Dedifferentiated amniotic fluid mesenchymal stem cell (primary cell): ENCODE results near the gene CMSS1.

Experiments used
- DNase-seq: peaks from one replicate; pipeline ENCODE4 v3.0.0-alpha.2; 2016; ENCODE audit errors: extremely low spot score

CMSS1 gene

GRCh38 chr3:100105501-100105900 lies 287.8 kb downstream of the CMSS1 start:
- DNase-seq = no peak

- no peak for DNase-seq
Observed at GRCh38 chr3:100106094-100106493, 288.4 kb downstream of the CMSS1 start.

GRCh38 chr3:100106531-100107141 lies 289.0 kb downstream of the CMSS1 start:
- DNase-seq = no peak

- DNase-seq = no peak
Observed at GRCh38 chr3:100107221-100107814, 289.7 kb downstream of the CMSS1 start.

- DNase-seq = no peak
Observed at GRCh38 chr3:100108464-100109079, 290.9 kb downstream of the CMSS1 start.

GRCh38 chr3:100110162-100110561 lies 292.5 kb downstream of the CMSS1 start:
- DNase-seq = no peak

GRCh38 chr3:100111728-100112127 lies 294.1 kb downstream of the CMSS1 start:
- no peak for DNase-seq

- no peak for DNase-seq
Observed at GRCh38 chr3:100113723-100114412, 296.2 kb downstream of the CMSS1 start.

- no peak for DNase-seq
Observed at GRCh38 chr3:100114413-100115030, 296.9 kb downstream of the CMSS1 start, which contains the start of gene FILIP1L. FILIP1L (minus strand) TSS chr3:100114501.

- no peak for DNase-seq
Observed at GRCh38 chr3:100117093-100117492, 299.4 kb downstream of the CMSS1 start.

GRCh38 chr3:100120012-100120411 lies 302.4 kb downstream of the CMSS1 start:
- DNase-seq = no peak

GRCh38 chr3:100120693-100121092 lies 303.0 kb downstream of the CMSS1 start:
- no peak for DNase-seq

GRCh38 chr3:100122321-100122720 lies 304.7 kb downstream of the CMSS1 start:
- no peak for DNase-seq

- DNase-seq = no peak
Observed at GRCh38 chr3:100123112-100123511, 305.4 kb downstream of the CMSS1 start.

- DNase-seq = no peak
Observed at GRCh38 chr3:100124201-100124761, 306.6 kb downstream of the CMSS1 start.

GRCh38 chr3:100125161-100125938 lies 307.7 kb downstream of the CMSS1 start:
- DNase-seq = no peak

GRCh38 chr3:100127792-100128191 lies 310.1 kb downstream of the CMSS1 start:
- DNase-seq = no peak

- DNase-seq = no peak
Observed at GRCh38 chr3:100128565-100128964, 310.9 kb downstream of the CMSS1 start.

GRCh38 chr3:100129941-100130340 lies 312.3 kb downstream of the CMSS1 start:
- DNase-seq = no peak

GRCh38 chr3:100131241-100131640 lies 313.6 kb downstream of the CMSS1 start:
- DNase-seq = no peak

GRCh38 chr3:100136921-100137320 lies 319.3 kb downstream of the CMSS1 start:
- DNase-seq = no peak
